ENCODE measurements around the gene ROCK2.
"Not testable (repeated sequence)": the region's sequence is repeated elsewhere in the genome, so short reads cannot be mapped to it uniquely, and the experiment has no call there.

Gene ROCK2

DNA sequence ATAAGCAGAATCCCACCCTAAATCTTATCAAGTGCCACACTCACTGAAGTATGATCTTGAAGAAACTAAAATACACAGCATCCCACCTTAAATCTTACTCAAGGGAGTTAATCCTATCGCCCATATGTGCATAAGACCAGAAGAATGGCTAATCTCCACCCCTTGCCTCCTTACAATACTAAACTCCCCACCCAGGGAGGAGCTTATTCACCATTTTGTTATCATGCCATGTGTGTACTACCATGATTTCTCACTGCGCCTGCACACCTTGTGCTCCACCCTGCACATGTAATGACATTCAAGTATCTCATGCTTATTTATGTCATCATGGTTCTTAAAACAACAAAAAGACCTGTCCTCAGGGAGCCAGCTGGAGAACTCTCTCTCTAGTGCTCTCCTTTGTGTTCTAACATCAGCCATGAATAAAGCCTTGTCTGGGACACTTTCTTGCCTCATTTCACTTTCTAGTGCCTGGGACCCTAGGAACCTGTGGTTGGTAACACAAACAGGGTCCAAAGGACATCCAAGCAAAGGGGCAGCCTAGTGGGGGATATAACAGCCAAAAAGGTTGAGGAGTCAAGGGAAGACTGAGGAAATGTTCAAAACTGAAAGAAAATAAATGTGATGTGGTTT is 101.8 kb downstream of the ROCK2 start:
- H3K36me3 ChIP-seq (ENCODE audit: control insufficient read depth, insufficient read depth, low read length): no peaks in the 10 kb centered on the region
- no peak overlapping the region for H3K9ac ChIP-seq (ENCODE audit: low read length)
- H3K27me3 ChIP-seq (ENCODE audit: control insufficient read depth, insufficient read depth, low read length): no peaks in the 10 kb centered on the region
- no peak overlapping the region for H3K4me3 ChIP-seq (ENCODE audit: low read depth, low read length)
- 0 out of 2 replicates have a peak, but pooled peaks cover 2% of the 10 kb centered on the region for H3K4me1 ChIP-seq (ENCODE audit: control insufficient read depth, insufficient read depth, low read length)
- no peak overlapping the region for H3K27ac ChIP-seq (ENCODE audit: low read depth, low read length)
- no peaks in the 10 kb centered on the region for H3K9me3 ChIP-seq (ENCODE audit: control insufficient read depth, insufficient read depth, low read depth, low read length)

DNA sequence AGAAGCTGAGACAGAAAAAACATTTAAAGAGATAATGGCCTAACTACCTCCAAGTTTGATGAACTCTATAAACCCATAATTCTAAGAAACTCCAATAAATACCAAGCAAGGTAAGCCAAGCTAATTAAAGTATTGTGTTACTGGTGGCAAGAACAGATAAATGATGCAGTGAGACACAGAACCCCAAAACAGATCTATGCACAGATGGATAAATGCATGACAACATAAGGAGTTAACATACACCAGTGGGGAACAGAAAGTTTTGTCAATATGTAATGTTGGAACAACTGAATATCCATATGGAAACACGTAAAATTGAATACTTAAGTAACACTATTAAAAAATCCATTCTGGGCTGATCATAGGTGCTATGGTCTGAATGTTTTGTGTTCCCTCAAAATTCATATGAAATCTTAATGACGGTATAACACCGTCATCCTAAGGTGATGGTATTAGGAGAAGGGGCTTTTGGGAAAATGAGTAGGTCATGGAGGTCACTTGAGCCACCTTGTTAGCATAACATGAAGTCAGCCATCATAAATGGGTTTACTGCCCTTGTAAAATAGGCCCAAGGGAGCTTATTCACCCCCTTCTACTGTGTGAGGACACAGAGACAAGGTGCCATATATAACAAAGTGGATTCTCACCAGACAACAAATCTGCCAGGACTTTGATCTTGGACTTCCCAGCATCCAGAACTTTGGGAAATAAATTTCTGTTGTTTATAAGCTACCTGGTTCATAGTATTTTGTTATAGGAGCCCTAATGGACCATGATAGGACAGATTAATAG is 102.8 kb downstream of the ROCK2 start:
- Histone ChIP-seq H3K9ac (ENCODE audit: low read length) (no peak overlapping the region), H3K36me3 (ENCODE audit: control insufficient read depth, insufficient read depth, low read length) (no peaks in the 10 kb centered on the region), H3K4me1 (ENCODE audit: control insufficient read depth, insufficient read depth, low read length) (0 out of 2 replicates have a peak, but pooled peaks cover 2% of the 10 kb centered on the region), H3K9me3 (ENCODE audit: control insufficient read depth, insufficient read depth, low read depth, low read length) (no peaks in the 10 kb centered on the region), H3K27ac (ENCODE audit: low read depth, low read length) (no peak overlapping the region), H3K27me3 (ENCODE audit: control insufficient read depth, insufficient read depth, low read length) (no peaks in the 10 kb centered on the region), H3K4me3 (ENCODE audit: low read depth, low read length) (no peak overlapping the region)

GRCh38 chr2:11239666-11240462 is 104.6 kb downstream of the ROCK2 start:
- Histone ChIP-seq H3K9me3 (ENCODE audit: control insufficient read depth, insufficient read depth, low read depth, low read length) (no peaks in the 10 kb centered on the region), H3K4me3 (ENCODE audit: low read depth, low read length) (no peak overlapping the region), H3K4me1 (ENCODE audit: control insufficient read depth, insufficient read depth, low read length) (0 out of 2 replicates have a peak, but pooled peaks cover 2% of the 10 kb centered on the region), H3K27ac (ENCODE audit: low read depth, low read length) (no peak overlapping the region), H3K9ac (ENCODE audit: low read length) (no peak overlapping the region), H3K36me3 (ENCODE audit: control insufficient read depth, insufficient read depth, low read length) (no peaks in the 10 kb centered on the region), H3K27me3 (ENCODE audit: control insufficient read depth, insufficient read depth, low read length) (no peaks in the 10 kb centered on the region)

DNA sequence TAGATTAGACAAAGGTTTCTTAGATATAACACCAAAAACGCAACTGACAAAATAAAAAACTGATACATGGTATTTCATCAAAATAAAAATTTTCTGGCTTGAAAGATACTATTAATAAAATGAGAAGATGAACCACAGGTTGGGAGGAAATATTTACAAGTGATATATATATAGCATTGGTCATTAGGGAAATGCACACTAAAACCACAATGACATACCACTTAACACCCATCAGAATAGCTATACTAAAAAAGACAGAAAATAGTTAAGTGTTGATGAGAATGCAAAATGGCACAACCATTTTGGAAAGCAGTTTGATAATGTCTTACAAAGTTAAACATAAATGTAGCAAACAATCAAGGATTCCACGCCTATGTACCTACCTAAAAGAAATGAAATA is 105.3 kb downstream of the ROCK2 start:
- Histone ChIP-seq H3K27ac (ENCODE audit: low read depth, low read length) (no peak overlapping the region), H3K9me3 (ENCODE audit: control insufficient read depth, insufficient read depth, low read depth, low read length) (no peaks in the 10 kb centered on the region), H3K36me3 (ENCODE audit: control insufficient read depth, insufficient read depth, low read length) (no peaks in the 10 kb centered on the region), H3K4me3 (ENCODE audit: low read depth, low read length) (no peak overlapping the region), H3K27me3 (ENCODE audit: control insufficient read depth, insufficient read depth, low read length) (no peaks in the 10 kb centered on the region), H3K9ac (ENCODE audit: low read length) (no peak overlapping the region), H3K4me1 (ENCODE audit: control insufficient read depth, insufficient read depth, low read length) (0 out of 2 replicates have a peak, but pooled peaks cover 2% of the 10 kb centered on the region)

DNA sequence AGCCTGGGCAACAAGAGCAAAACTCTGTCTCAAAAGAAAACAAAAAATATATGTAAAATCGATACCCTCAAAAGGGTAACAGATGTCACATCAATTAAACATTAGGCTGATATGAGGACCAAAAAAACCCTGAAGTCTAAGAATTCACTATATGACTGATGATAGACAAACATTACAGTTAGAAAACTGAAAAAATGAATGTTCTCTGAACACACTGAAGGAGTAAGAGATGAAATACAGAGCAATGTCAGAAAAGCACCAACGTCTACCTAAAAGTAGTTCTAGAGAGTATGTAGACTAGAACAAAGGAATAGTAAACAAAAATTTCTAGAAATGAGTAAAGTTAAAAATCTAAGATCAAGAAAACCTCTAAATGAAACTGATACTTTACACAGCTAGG is 107.3 kb downstream of the ROCK2 start:
- no peaks in the 10 kb centered on the region for H3K4me1 ChIP-seq (ENCODE audit: control insufficient read depth, insufficient read depth, low read length)
- H3K27me3 ChIP-seq (ENCODE audit: control insufficient read depth, insufficient read depth, low read length): no peaks in the 10 kb centered on the region
- no peaks in the 10 kb centered on the region for H3K9me3 ChIP-seq (ENCODE audit: control insufficient read depth, insufficient read depth, low read depth, low read length)
- H3K4me3 ChIP-seq (ENCODE audit: low read depth, low read length): no peak overlapping the region
- no peak overlapping the region for H3K9ac ChIP-seq (ENCODE audit: low read length)
- H3K27ac ChIP-seq (ENCODE audit: low read depth, low read length): no peak overlapping the region
- no peaks in the 10 kb centered on the region for H3K36me3 ChIP-seq (ENCODE audit: control insufficient read depth, insufficient read depth, low read length)

GRCh38 chr2:11236335-11236734 is 108.1 kb downstream of the ROCK2 start:
- Histone ChIP-seq H3K9ac (ENCODE audit: low read length) (no peak overlapping the region), H3K36me3 (ENCODE audit: control insufficient read depth, insufficient read depth, low read length) (no peaks in the 10 kb centered on the region), H3K9me3 (ENCODE audit: control insufficient read depth, insufficient read depth, low read depth, low read length) (no peaks in the 10 kb centered on the region), H3K27ac (ENCODE audit: low read depth, low read length) (no peak overlapping the region), H3K27me3 (ENCODE audit: control insufficient read depth, insufficient read depth, low read length) (no peaks in the 10 kb centered on the region), H3K4me1 (ENCODE audit: control insufficient read depth, insufficient read depth, low read length) (no peaks in the 10 kb centered on the region), H3K4me3 (ENCODE audit: low read depth, low read length) (no peak overlapping the region)

DNA sequence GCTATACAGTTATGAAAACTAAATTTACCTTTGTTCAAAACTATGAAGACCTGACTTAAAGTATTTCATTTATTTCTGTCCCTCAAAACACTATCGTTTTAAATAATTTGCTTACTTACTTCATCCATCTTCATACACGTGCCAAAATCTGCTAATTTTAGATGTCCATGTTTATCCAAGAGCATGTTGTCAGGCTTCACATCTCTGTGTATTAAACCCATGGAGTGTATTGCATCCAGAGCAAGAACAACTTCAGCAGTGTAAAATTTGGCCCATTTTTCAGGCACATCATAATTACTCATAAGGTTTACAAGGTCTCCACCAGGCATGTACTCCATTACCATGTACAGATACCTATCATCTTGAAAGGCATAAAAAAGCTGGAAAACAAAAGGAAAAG is 108.9 kb downstream of the ROCK2 start:
- Histone ChIP-seq H3K27me3 (ENCODE audit: control insufficient read depth, insufficient read depth, low read length) (no peaks in the 10 kb centered on the region), H3K9ac (ENCODE audit: low read length) (no peak overlapping the region), H3K4me3 (ENCODE audit: low read depth, low read length) (no peak overlapping the region), H3K36me3 (ENCODE audit: control insufficient read depth, insufficient read depth, low read length) (no peaks in the 10 kb centered on the region), H3K9me3 (ENCODE audit: control insufficient read depth, insufficient read depth, low read depth, low read length) (no peaks in the 10 kb centered on the region), H3K27ac (ENCODE audit: low read depth, low read length) (no peak overlapping the region), H3K4me1 (ENCODE audit: control insufficient read depth, insufficient read depth, low read length) (no peaks in the 10 kb centered on the region)

DNA sequence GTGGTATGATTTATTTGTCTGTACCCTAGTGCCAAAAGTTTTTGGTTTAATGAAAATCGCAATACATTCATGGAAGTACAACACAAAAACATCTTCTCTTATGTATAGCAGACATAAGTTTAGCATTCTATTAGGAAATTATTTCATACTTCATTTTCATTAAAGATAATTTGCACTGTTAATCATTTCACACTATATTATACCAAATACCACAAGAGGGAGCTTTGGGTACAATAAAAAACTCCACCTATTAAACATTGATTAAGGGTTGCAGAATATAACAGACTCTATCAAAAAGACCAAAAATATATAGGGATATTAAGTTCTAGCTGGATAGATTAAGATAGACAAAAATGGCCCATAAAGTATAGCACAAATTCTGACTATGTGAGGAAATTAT is 110.1 kb downstream of the ROCK2 start:
- Histone ChIP-seq H3K4me1 (ENCODE audit: control insufficient read depth, insufficient read depth, low read length) (no peaks in the 10 kb centered on the region), H3K9ac (ENCODE audit: low read length) (no peak overlapping the region), H3K27me3 (ENCODE audit: control insufficient read depth, insufficient read depth, low read length) (no peaks in the 10 kb centered on the region), H3K27ac (ENCODE audit: low read depth, low read length) (no peak overlapping the region), H3K36me3 (ENCODE audit: control insufficient read depth, insufficient read depth, low read length) (no peaks in the 10 kb centered on the region), H3K9me3 (ENCODE audit: control insufficient read depth, insufficient read depth, low read depth, low read length) (no peaks in the 10 kb centered on the region), H3K4me3 (ENCODE audit: low read depth, low read length) (no peak overlapping the region)

- not testable (repeated sequence) for H3K4me1 ChIP-seq (ENCODE audit: control insufficient read depth, insufficient read depth, low read length); H3K9me3 ChIP-seq (ENCODE audit: control insufficient read depth, insufficient read depth, low read depth, low read length); H3K36me3 ChIP-seq (ENCODE audit: control insufficient read depth, insufficient read depth, low read length); H3K27ac ChIP-seq (ENCODE audit: low read depth, low read length); H3K9ac ChIP-seq (ENCODE audit: low read length); H3K4me3 ChIP-seq (ENCODE audit: low read depth, low read length); H3K27me3 ChIP-seq (ENCODE audit: control insufficient read depth, insufficient read depth, low read length)
Measured at GRCh38 chr2:11231193-11231592, 113.2 kb downstream of the ROCK2 start.

DNA sequence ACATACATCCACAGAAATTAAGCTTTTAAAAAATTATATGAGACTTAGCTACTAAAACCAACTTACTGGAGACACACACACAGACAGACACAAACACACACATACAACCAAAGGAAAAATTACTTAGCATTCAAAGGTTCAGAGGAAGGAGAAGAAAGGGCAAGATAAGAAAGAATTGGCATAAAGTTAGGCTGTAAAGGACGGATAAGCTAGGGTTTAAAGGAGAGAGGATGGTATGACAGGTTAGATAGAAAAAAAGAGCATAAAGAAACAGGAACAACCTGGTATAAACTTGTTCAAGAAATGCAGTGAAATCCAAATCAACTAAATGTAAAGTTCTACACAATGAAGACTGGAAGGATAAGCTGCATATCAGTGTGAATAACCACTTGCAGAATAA is 115.7 kb downstream of the ROCK2 start:
- Histone ChIP-seq H3K27ac (ENCODE audit: low read depth, low read length) (no peak overlapping the region), H3K9ac (ENCODE audit: low read length) (no peak overlapping the region), H3K27me3 (ENCODE audit: control insufficient read depth, insufficient read depth, low read length) (no peaks in the 10 kb centered on the region)

DNA sequence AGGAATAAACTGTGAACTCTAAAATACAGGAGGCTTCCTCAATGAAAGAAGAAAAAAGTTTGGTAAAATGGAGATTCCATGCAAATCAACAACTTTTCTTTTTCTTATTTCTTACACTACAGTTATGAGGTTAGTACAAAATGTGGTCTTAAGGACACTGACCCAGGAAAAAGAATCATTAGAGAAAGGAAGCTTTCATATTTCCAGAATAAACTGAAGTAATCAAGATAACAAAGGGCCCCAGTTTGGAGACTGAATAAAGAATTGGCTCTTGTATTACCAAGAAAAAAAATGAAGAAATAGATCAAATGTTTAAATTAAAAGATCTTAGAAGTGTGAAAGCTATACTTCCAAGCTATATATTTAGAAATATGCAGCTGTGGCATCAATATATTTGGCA is 116.8 kb downstream of the ROCK2 start:
- no peak overlapping the region for H3K27ac ChIP-seq (ENCODE audit: low read depth, low read length)
- no peaks in the 10 kb centered on the region for H3K9me3 ChIP-seq (ENCODE audit: control insufficient read depth, insufficient read depth, low read depth, low read length)
- no peaks in the 10 kb centered on the region; the same call in 1 of the 2 replicates for H3K36me3 ChIP-seq (ENCODE audit: control insufficient read depth, insufficient read depth, low read length)
- H3K27me3 ChIP-seq (ENCODE audit: control insufficient read depth, insufficient read depth, low read length): no peaks in the 10 kb centered on the region
- H3K4me1 ChIP-seq (ENCODE audit: control insufficient read depth, insufficient read depth, low read length): peaks cover 20% of the 10 kb centered on the region
- no peak overlapping the region for H3K4me3 ChIP-seq (ENCODE audit: low read depth, low read length)
- H3K9ac ChIP-seq (ENCODE audit: low read length): no peak overlapping the region

More for the DNA sequence above, 115.7 kb downstream of the ROCK2 start:
- no peak overlapping the region for H3K4me3 ChIP-seq (ENCODE audit: low read depth, low read length)
- H3K4me1 ChIP-seq (ENCODE audit: control insufficient read depth, insufficient read depth, low read length): peaks cover 15% of the 10 kb centered on the region
- H3K36me3 ChIP-seq (ENCODE audit: control insufficient read depth, insufficient read depth, low read length): no peaks in the 10 kb centered on the region
- no peaks in the 10 kb centered on the region for H3K9me3 ChIP-seq (ENCODE audit: control insufficient read depth, insufficient read depth, low read depth, low read length)
